GM18873 (cell line): Measurements from ENCODE around the gene NEUROG1.
"Not testable (repeated sequence)": the region's sequence is repeated elsewhere in the genome, so short reads cannot be mapped to it uniquely, and the experiment has no call there.

Source experiments
- ATAC-seq: cut with Tn5 transposase; IDR thresholded peaks from one replicate; pipeline ENCODE4 v1.9.1; 2021; ENCODE audit warnings: mild to moderate bottlenecking, moderate library complexity, moderate number of reproducible peaks; ENCODE audit not compliant: unreplicated experiment, low FRiP score

Gene NEUROG1

GRCh38 chr5:135497971-135498636, 37.7 kb downstream of the NEUROG1 start:
- ATAC-seq: no peak

DNA sequence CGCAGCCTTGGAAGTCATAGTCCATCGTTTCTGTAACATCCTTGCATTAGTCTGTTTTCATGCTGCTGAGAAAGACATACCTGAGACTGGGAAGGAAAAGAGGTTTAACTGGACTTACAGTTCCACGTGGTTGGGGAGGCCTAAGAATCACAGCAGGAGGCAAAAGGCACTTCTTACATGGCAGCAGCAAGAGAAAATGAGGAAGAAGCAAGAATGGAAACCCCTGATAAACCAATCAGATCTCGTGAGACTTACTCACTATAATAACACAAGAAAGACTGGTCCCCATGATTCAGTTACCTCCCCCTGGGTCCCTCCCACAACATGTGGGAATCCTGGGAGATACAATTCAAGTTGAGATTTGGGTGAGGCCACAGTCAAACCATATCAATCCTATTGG, 40.2 kb downstream of the NEUROG1 start:
- not testable (repeated sequence) for ATAC-seq

- ATAC-seq: no peak
Measured at GRCh38 chr5:135494196-135494595, 41.6 kb downstream of the NEUROG1 start.

DNA sequence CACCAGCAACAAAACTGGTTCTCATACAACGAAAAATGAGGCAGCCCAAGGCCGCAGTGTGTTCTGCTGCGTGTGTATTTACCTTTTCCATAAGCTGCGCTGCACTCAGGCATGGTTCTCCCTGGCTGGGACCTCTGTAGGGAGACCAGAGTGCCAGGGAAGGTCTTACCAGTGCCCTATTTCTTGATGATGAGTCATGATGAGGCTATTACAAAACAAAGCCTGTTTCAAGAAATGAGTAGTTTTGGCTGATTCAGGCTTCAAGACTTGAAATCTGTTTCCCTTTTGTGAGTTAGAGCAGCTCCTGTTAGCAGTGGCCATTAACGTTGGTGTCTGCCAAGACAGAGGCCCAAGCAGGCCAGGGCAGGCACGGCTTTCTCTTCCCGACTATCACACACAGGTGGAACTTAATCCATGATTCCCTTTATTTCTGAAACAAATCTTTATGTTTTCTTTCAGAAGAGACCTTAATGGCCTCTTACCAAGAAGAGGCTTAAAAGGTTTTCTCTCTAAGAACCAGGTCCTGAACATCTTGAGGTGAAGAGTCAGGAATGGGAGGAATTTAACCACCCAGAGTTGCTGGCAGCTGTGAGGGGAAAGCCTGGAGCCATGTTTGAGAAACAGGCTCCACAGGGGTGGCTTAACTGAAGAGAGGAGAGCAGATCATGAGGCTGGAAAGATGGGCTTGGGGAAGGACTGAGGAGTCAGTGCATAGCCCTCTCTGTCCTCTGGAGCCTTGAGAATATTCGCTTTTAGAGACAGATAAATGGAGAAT, 42.2 kb downstream of the NEUROG1 start:
- no peak for ATAC-seq

- no peak for ATAC-seq
Measured at GRCh38 chr5:135492319-135492626, 43.5 kb downstream of the NEUROG1 start.

DNA sequence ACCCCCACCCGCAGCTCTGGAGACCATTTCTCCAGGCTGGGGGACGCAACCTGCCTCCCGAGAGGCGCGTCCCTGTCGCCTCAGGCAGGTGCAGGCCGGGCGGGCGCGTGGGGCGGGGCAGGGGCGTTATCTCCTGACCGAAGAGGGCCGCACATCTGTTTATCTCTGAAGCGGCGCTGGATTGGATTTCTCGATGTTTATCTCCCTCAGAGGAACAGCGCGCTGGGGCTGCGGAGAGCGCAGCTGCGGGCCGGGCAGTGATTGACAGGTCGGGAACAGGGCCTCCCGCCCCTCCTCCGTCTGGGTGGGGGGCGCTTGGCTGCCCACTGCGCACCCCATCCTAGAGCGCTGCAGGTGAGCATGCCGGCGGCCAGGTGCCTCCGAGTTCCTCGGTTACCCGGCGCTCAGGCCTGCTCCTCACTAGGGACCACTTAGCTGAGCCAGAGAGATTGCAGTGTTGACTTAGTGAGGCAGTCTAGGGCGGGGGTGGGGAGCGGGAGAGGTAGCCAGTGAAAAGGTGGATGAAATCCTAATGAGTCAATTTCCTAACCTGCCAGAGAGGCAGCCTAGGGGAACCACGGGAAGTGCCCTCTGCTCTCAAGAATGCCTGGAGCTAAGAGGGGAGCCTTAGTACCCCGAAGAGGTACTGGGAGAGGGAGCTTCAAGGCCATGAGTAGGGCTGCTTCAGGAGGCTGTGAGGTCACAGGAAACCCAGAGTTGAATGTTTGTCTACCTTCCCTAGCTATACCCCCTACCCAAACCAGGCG, 44.0 kb downstream of the NEUROG1 start:
- no peak for ATAC-seq

DNA sequence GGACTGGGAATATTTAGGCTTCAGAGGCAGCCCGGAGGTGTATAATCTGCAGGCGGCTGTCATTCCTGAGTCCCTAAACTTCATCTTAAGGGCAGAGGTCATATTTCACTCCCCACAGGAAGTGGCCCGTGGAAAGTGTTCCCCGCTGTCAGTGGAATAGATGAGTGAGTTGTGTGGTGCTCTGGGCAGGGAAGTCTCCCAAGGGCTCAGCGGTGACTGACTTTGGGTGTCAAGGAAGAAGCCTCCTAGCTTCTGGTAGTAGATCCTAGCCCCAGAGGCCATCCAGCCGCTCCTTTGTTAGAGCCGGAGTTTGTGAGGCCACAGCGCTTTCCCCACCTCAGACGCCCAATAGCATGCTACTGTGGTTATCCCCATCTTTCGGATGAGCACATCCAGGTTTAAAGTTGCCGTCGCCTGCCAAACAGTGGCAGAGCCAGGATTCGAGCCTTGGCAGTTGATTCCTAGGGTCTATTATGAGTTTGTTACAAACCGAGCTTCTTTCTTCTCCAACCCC, 44.7 kb downstream of the NEUROG1 start:
- no peak for ATAC-seq

DNA sequence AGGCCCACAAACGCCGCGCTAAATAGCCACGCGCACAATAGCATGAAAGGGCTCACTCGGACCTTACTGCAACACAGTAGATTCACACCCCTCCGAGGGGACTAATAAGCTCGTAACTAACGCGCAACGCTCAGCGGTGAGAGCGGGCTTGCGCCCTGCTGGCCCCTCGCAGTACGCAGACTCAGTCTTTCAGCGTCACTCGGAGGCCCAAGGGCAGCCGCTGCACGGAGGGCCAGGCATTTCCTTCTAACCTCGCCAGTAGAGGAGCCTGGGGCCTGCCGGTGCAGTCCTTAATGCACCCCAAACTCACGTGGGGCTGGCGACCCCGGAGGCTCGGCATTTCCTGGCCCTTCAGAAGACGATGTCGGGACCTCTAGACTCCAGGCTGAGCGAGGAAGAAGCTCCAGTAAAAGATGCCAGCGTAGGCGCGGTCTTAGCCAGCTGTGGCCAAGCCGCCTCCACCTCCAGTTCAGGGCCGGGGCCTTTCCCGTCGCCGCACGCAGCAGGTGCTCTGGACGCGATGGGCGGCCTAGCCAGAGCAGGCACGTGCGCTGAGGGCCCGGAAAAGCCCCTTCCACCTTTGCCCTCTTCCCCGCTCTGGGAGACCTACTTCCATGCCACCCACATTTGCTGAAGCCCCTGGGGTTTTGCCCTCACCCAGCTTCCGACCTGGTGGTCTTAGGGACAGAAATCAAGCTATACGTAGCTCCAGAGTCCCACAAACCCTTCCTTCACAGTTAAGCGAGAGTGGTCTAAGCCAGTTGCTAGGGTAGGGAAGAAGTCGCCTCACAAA, 45.3 kb downstream of the NEUROG1 start:
- ATAC-seq: no peak

GRCh38 chr5:135489466-135490244, 46.1 kb downstream of the NEUROG1 start:
- no peak for ATAC-seq

DNA sequence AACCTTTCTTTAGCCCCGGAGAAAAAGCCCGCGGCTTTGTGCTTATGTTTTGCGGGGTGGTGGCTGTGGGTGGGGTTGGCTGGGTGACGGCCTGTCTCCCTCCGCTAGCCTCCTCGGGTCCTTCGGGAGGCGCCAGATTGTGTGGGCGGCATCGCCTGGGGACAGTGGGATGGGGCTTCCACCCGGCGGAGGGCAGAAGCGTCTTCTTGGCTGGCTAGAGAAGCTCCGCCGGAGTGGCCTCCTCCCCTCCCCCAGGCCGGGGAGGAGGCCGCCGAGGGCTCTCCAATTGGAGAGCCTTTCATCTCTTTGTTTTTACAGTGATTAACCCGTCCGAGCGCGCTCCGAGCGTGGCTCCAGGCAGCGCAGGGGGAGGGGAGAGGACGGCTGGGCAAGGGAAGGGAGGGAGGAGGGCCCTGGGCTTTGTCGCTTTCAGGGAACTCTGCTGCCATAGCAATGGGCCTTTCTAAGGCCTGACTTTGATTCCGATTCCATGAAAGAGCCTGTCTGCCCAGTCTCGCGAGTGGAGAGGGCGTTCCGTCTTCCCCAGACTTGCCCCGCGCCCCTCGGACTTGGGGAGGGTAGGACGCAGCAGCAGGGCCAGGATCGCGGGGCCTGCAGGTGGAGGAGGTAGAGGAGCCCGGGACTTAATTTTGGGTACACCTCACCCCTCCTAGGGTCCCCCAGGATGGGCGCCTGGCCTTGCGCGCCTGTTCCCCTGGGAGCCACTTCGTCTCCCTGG, 46.9 kb downstream of the NEUROG1 start:
- no peak for ATAC-seq

DNA sequence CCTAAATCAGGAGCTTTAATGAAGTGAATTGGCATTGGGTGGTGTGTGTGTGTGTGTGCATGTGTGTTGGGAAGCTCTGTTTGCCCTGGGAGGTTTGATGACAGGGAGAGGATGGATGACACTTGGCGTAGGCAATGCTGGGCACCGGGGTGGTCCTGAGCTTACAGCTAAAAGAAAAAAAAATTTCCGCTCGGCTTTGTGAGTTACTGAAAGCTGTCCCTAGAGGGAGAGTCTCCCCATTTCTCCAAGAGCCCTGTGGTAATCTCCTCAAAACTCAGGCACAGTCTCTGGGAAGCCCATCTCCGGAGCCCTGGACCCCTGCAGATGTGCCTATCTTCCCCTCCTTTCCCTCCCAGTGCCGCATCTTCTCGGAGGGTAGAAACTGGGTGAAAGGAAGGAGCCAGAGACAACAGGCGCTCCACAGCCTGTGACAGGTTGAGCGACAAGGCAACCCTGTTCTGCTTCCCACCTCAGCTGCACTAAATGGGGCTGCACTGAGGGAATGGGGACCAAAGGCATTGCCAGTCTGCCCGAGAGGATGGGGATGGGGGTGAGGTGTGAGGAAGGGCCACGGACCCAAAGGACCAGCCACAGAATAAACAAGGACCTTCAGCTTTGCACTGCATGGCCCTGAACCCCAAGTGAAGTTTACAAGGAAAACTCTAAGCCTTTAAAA, 47.8 kb downstream of the NEUROG1 start:
- no peak for ATAC-seq

GRCh38 chr5:135487037-135487395, 48.7 kb downstream of the NEUROG1 start:
- no peak for ATAC-seq

- ATAC-seq: no peak
Measured at GRCh38 chr5:135486131-135487036, 49.4 kb downstream of the NEUROG1 start.

- ATAC-seq: no peak
Measured at GRCh38 chr5:135484674-135485086, 51.1 kb downstream of the NEUROG1 start.
